RWPE2 (cell line): ENCODE measurements around the gene DGCR2.

Experiments used
- ATAC-seq: fragments of 200-7000 bp; cut with Tn5 transposase; 3 replicates; pipeline ENCODE4 v1.9.1; 2021; ENCODE audit warnings: low read depth
- DNase-seq: peaks from one replicate; pipeline ENCODE4 v3.0.0-alpha.2; 2020; ENCODE audit warnings: low spot score
- H3K27ac ChIP-seq: fragments of 450-650 bp; 2 replicates; pipeline ENCODE4 v1.5.1; 2017; ENCODE audit warnings: mild to moderate bottlenecking; ENCODE audit not compliant: poor library complexity, severe bottlenecking
- H3K27me3 ChIP-seq: fragments of 250-450 bp; sonication (Bioruptor Pico); 2 replicates; pipeline ENCODE4 v1.5.1; 2021; ENCODE audit warnings: mild to moderate bottlenecking, moderate library complexity; ENCODE audit not compliant: insufficient read depth, poor library complexity, severe bottlenecking
- H3K36me3 ChIP-seq: fragments of 250-450 bp; sonication (Bioruptor Pico); 2 replicates; pipeline ENCODE4 v1.5.1; 2020; ENCODE audit warnings: low read depth, mild to moderate bottlenecking, moderate library complexity
- H3K4me1 ChIP-seq: fragments of 250-450 bp; sonication (Bioruptor Pico); 2 replicates; pipeline ENCODE4 v1.5.1; 2021; ENCODE audit warnings: mild to moderate bottlenecking, moderate library complexity; ENCODE audit not compliant: insufficient read depth, poor library complexity, severe bottlenecking
- H3K4me3 ChIP-seq: fragments of 250-450 bp; sonication (Bioruptor Pico); 2 replicates; pipeline ENCODE4 v1.5.1; 2021; ENCODE audit warnings: mild to moderate bottlenecking, moderate library complexity; ENCODE audit not compliant: severe bottlenecking
- H3K9me3 ChIP-seq: fragments of 250-450 bp; sonication (Bioruptor Pico); 2 replicates; pipeline ENCODE4 v1.5.1; 2021; ENCODE audit warnings: mild to moderate bottlenecking, moderate library complexity; ENCODE audit not compliant: severe bottlenecking
- CTCF ChIP-seq: fragments of 450-650 bp; IDR thresholded peaks from one replicate; pipeline ENCODE4 v1.5.1; 2017; ENCODE audit warnings: mild to moderate bottlenecking, moderate library complexity; ENCODE audit not compliant: poor library complexity, severe bottlenecking

Gene DGCR2

DNA sequence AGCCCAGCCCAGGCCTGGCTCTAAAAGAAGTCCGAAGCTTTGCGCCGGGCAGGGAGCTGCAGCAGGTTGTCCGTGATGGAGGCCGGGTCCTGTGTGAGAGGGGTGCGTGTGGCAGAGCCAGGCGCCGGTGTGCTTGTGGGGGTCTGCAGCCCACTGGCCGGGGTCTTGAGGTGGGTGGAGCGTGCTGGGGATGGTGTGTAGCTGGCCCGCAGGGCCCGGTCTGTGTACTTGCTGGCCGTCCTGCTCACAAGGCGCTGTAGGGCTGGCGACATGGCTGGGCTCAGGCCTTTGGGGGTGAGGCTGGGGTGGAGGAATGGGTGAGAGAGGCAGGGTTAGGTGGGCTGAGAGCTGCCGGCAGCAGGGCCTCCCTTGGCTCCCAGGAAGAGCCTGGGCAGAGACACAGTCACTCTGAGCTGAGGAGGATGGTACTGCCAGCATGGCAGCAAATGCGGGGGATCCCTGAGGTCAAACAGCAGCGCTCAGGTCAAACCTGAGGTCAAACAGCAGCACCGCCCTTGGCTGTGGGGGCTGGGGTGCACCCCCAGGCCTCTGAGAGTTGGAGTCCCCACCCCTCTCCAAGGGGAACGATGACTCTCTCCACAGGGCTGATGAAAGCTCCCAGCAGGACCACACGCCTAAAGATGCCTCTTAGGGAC is 12.1 kb upstream of the DGCR2 start:
- Histone ChIP-seq H3K36me3 (peaks cover 41% of the 10 kb centered on the region), H3K27ac (no peak overlapping the region), H3K9me3 (no peaks in the 10 kb centered on the region), H3K27me3 (no peaks in the 10 kb centered on the region), H3K4me1 (peaks cover 9% of the 10 kb centered on the region), H3K4me3 (no peak overlapping the region)
- no peak for TF ChIP-seq CTCF
- ATAC-seq (no peak), DNase-seq (no peak)

DNA sequence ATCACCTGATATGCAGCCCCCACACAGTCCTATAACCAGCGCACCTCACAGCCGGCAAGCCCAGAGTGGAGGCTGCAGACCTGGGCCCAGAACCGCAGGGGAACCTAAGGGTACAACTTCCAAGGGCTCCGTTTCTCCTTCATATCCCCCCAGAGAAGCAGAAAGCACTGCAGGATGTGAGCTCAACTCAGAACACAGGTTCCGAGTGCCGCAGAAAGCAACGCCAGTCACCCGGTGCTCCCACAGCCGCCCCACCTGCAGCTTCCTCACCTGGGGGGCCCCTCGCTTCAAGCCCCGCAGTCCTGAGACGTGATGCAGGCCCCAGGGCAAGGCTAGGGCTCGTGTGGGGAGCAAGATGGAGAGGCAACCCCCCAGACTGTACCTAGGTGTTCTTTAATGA is 11.3 kb upstream of the DGCR2 start:
- no peaks in the 10 kb centered on the region for H3K27me3 ChIP-seq
- ATAC-seq, result no peak
- no peaks in the 10 kb centered on the region for H3K9me3 ChIP-seq
- H3K36me3 ChIP-seq, result peaks cover 33% of the 10 kb centered on the region
- no peak for DNase-seq
- no peak overlapping the region for H3K4me3 ChIP-seq
- H3K27ac ChIP-seq, result no peak overlapping the region
- TF ChIP-seq CTCF, result no peak
- H3K4me1 ChIP-seq, result peaks cover 10% of the 10 kb centered on the region

GRCh38 chr22:19132693-19133400 is 10.6 kb upstream of the DGCR2 start:
- Histone ChIP-seq H3K9me3 (no peaks in the 10 kb centered on the region), H3K27me3 (no peaks in the 10 kb centered on the region), H3K36me3 (peaks cover 30% of the 10 kb centered on the region), H3K27ac (no peak overlapping the region), H3K4me3 (no peak overlapping the region), H3K4me1 (peaks cover 10% of the 10 kb centered on the region)
- ATAC-seq, result no peak
- TF ChIP-seq CTCF, result no peak
- DNase-seq, result no peak

DNA sequence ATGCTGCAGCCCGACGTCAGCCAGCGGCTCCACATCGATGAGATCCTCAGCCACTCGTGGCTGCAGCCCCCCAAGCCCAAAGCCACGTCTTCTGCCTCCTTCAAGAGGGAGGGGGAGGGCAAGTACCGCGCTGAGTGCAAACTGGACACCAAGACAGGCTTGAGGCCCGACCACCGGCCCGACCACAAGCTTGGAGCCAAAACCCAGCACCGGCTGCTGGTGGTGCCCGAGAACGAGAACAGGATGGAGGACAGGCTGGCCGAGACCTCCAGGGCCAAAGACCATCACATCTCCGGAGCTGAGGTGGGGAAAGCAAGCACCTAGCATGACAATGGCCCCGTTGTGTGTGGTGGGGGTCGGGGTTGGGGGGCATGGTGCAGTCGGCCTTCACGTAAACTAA is 9.9 kb upstream of the DGCR2 start:
- Histone ChIP-seq H3K27me3 (no peaks in the 10 kb centered on the region), H3K27ac (no peak overlapping the region), H3K9me3 (no peaks in the 10 kb centered on the region), H3K36me3 (peaks cover 23% of the 10 kb centered on the region), H3K4me1 (peaks cover 10% of the 10 kb centered on the region), H3K4me3 (no peak overlapping the region)
- ATAC-seq (no peak), DNase-seq (no peak)
- no peak for TF ChIP-seq CTCF

- Histone ChIP-seq H3K27ac (no peak overlapping the region), H3K36me3 (peaks cover 18% of the 10 kb centered on the region), H3K4me1 (peaks cover 10% of the 10 kb centered on the region), H3K27me3 (no peaks in the 10 kb centered on the region), H3K9me3 (no peaks in the 10 kb centered on the region), H3K4me3 (no peak overlapping the region)
- no peak for ATAC-seq
- no peak for TF ChIP-seq CTCF
- no peak for DNase-seq
These were observed 9.4 kb upstream of the DGCR2 start for GRCh38 chr22:19131685-19132015.
